Inflammatory macrophage (primary cell): Measurements from ENCODE around the gene MEIS2.

Experiments
- DNase-seq, 2 donors: peaks; one replicate each; pipeline ENCODE4 v3.0.0-alpha.2; 2020 to 2022

Gene MEIS2

GRCh38 chr15:36863570-36863969 is 236.8 kb downstream of the MEIS2 start:
- DNase-seq: no peak

- no peak for DNase-seq
Observed at GRCh38 chr15:36860792-36861191, 239.6 kb downstream of the MEIS2 start.

- DNase-seq: no peak
Observed at GRCh38 chr15:36858423-36858822, 241.9 kb downstream of the MEIS2 start.

- DNase-seq: no peak
Observed at GRCh38 chr15:36856339-36856973, 243.9 kb downstream of the MEIS2 start.

- no peak for DNase-seq
Observed at GRCh38 chr15:36850864-36851263, 249.5 kb downstream of the MEIS2 start.

GRCh38 chr15:36845270-36845669 is 255.1 kb downstream of the MEIS2 start:
- DNase-seq: no peak

- no peak for DNase-seq
Observed at GRCh38 chr15:36844534-36844998, 255.8 kb downstream of the MEIS2 start.

- no peak for DNase-seq
Observed at GRCh38 chr15:36843822-36844221, 256.5 kb downstream of the MEIS2 start.

- DNase-seq: no peak
Observed at GRCh38 chr15:36841193-36841592, 259.2 kb downstream of the MEIS2 start.
